Measurements from ENCODE around the gene PARVB.
"Not testable (repeated sequence)": the region's sequence is repeated elsewhere in the genome, so short reads cannot be mapped to it uniquely, and the experiment has no call there.

Gene PARVB

DNA sequence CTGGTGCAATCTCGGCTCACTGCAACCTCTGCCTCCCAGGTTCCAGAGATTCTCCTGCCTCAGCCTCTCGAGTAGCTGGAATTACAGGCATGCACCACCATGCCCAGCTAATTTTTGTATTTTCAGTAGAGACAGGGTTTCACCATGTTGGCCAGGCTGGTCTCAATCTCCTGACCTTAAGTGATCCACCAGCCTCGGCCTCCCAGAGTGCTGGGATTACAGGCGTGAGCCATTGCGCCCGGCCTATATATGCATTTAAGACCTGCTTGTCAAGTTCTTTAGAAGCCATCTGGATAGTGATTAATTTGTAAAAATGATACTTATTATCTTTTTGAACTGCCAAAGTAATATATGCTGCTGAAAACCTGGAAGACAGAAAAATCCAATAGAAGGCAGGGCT, 86.6 kb downstream of the PARVB start:
- DNase-seq (ENCODE audit: low spot score): not testable (repeated sequence)

DNA sequence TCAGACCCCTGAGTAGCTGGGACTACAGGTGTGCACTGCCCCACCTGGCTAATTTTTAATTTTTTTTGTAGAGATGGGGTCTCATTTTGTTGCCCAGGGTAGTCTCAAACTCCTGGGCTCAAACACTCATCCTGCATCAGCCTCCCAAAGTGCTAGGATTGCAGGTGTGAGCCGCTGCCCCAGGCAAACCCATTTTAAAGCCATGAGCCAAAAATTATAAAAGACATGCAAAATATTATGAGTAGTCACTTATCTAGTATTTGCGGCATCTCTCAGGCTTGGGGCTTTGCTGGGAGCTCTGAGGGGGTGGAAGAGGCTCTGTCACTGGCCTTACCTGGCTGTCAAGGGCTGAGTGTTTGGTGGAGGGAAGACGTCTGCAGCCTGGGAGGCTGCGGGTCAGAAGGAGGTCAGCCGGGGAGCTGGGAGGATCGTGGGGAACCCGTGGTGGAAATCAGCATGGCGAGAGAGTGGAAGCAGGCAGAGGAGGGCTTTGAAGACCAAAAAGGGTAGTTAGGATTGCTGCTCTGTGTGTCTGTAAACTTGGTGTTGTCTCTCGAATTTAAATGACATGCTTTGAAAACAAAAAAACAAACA, 87.6 kb downstream of the PARVB start:
- DNase-seq (ENCODE audit: low spot score): no peak

DNA sequence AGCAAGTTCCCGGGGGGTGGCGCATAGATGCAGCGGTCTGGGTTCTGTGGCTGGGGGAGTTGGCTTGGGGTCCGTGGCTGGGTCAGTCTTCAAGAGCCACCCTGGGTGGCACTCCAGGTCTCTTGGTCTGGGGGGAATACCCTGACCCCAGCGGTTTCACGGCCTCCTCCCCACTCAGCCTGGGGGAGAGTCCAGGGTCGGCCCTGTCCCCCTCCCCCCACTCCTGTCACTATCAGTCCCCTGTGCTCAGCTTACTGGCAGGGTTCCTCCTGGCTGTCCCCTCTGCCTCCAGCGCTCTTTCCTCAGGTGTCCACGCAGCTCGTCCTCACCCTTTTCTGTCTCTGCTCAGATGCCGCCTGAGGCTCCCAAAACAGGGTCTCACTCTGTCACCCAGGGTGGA, 88.1 kb downstream of the PARVB start:
- no peak for DNase-seq (ENCODE audit: low spot score)

DNA sequence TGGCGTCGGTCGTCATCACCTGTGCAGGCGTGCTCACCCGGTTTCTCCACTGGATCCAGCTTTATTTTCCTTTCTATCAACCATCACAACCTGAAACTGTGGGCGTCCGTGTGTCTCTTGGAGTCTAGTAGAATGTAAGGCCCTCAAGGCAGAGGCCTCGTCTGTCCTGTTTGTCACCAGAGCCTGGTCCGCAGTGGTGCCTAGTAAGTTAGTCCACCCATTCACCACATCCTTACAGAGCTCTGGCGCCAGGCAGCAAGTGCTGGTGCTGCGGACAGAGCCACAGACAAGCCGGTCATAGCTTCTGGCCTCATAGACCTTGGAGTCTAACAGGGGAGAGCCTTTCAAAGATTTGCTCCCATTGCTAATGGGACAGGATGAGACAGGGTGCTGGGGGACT, 92.2 kb downstream of the PARVB start:
- no peak for DNase-seq (ENCODE audit: low spot score)

DNA sequence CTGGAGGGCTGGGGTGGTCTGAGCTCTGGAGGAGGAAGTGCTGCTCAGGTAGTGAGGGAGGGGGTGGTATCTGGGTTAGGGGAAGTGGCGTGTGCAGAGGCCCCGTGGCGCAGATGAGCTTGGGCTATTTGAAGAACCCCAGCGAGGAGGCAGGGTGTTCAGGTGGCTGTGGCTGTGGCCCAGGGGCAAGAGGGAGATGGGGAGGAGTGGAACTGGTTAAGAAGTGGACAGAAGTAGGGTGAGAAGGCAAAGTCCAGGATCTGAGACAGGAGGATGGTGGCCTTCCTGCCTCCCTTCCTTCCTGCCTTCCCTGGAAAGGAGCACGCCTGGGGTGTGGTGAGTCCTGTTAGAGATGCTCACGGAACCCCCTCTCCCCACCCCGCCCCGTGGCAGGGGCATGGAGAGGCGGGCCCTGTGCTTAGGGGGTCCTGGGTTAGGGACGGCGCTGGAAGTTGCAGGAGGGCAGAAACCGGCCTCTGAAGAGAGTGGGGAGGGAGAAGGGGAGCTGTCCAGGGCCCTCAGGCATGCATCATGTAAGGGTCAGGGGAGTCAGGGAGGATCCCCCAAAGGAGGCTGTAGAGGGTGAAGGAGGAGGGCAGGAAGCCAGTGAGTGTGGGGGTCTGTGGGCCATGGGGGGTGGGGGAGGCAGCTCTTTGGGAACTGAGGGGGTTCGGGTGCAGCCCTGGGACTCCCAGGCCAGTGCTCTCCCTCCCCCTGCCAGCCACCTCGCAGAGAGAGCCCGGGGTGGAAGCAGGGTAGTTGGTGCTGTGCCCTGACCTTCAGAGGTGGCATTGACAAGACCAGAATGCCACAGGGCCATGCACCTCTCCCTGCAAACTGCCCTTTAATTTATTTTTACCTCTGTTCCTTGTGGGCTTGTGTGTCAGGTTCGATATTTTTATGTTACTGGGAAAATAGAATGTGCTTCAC, 92.9 kb downstream of the PARVB start:
- no peak for DNase-seq (ENCODE audit: low spot score)

DNA sequence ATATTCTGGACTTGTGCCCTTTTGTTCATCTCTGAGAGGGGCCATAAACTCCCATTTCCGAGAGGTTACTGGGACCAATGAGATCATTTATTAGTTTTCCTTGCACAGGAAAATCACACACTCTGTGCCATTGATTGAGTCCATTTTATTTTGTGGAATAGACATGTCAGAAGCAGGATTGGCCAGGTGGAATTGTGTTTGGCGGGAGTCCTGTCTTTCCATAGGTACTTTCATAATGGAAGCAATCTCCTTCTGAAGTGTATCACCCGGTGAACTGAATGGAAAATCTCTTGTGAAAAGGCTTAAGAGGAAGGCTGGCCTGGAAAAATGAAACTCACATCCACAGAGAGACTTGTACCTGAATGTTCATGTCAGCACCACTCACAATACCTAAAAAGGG, 93.6 kb downstream of the PARVB start:
- DNase-seq (ENCODE audit: low spot score): no peak

DNA sequence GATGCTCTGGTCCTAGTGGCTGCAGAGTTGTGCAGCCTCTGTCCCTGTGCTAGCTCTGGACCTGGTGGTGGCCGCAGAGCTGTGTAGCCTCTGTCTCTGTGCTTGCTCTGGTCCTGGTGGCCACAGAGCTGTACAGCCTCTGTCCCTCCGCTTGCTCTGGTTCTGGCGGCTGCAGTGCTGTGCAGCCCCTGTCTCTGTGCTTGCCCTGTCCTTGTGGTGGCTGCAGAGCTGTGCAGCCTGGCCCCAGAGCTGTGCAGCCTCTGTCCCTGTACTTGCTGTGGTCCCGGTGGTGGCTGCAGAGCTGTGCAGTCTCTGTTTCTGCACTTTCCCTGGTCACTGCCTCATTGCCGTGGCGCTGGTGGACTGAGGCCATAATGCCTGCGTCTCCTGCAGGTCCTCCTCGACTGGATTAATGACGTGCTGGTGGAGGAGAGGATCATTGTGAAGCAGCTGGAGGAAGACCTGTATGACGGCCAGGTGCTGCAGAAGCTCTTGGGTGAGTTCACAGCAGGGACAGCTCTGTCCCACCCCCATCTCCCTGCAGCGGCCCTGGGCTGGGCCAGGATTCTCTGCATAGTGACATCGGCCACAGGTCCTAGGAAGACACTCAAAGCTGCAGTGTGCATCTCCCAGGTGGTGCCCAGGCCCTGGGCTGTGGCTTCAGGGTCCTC, 94.7 kb downstream of the PARVB start:
- DNase-seq (ENCODE audit: low spot score): no peak

DNA sequence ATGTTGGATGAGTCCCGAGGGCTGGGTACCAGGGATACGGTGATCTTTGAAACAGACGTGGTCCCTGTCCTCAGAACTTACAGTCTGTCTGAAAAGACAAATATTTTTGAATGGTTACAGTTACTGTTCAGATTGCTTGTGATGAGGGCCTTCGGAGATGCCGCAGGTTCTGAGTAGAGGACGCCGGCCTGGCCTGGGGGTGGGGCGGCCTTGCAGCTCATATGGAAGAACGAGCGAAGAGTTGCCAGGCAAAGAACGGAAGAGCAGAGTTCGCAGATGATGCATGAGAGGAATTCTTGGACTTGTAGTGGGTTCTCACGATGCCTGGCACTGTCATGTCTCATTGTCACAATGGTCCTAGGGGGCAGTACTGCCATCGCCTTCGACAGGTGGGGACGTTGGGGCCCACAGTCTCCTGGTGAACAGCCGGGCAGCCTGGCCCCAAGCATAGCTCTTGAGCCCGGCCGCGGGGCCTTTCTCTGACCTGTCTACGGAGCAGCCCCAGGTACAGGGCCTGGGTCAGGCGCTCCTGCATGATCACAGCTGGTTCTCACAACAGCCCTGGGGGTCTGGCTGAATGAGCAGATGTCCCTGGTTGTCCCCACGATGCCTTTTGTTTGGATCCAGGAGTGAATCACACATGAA, 95.7 kb downstream of the PARVB start:
- no peak for DNase-seq (ENCODE audit: low spot score)

DNA sequence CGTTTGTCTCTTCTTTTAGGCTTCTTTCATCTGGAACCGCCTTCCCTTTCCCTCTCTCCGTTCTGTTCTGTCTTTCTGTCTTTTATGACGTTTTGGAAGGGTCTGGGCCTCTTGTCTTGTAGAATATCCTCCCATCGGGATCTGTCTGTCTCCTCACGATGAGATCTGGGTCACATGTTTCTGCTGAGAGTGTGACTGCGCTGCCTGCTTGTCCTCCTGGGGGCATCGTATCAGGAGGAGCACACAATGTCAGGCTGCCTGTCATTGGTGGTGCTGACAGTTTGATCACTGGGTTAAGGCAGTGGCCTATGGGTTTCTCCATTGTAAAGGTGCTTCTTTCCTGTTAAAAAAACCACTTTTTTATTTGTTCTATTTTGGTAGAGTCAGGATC, 96.2 kb downstream of the PARVB start:
- no peak for DNase-seq (ENCODE audit: low spot score)

DNA sequence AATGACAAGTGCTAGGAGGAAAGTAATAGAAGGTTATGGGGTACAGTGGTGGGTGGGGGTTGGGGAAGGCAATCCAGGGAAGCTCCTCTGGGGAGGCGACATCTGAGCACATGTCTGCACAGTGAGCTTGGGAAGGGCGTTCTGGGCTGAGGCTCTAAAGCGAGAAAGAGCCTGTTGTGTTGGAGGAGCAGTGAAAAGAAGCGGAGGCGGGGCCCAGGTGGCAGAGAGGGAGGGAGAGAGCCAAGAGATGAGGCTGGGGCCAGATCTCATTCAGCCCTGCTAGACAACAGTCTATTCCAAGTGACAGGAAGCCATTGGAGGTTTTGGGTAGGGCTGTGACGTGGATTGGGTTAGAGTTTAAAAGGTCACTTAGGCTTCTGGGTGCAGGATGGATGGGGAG, 101.3 kb downstream of the PARVB start:
- no peak for DNase-seq (ENCODE audit: low spot score)

DNA sequence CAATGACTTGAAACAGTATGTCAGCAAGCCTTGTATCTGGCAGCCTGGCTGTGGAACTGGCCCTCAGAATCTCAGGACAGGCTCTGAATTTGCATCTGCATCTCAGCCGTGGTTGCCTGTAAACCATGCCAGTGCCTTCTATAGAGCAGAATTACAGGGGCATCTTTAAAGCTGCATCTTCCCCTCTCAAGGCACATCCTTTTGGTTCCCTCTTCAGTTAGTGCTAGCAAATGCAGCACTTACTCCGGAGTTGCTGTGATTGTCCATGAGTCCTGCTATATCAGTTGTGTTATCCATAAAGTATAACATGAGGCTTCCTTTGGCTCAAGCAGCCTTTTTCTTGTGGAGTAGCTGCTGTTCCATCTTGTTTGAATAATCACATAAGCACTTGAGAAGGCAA, 102.7 kb downstream of the PARVB start:
- DNase-seq (ENCODE audit: low spot score): no peak

DNA sequence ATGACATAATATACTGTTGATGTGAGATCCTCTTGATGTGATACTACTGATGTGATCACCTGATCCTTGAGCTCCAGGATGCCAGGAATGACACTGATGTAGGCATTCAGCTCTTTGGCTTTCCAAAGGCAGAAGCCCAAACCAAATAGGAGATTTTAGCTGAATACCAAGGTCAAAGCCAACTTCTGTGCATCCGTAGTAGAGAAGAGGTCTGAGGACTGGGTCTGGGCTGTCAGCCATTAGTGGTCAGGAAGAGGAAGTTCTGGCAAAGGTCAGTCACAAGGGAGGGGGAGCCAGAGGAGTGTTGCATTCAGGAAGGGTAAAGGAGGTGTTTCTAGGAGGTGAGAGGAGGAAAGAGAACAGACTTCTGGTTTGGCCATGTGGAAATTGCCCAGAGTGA, 103.3 kb downstream of the PARVB start:
- no peak for DNase-seq (ENCODE audit: low spot score)

DNA sequence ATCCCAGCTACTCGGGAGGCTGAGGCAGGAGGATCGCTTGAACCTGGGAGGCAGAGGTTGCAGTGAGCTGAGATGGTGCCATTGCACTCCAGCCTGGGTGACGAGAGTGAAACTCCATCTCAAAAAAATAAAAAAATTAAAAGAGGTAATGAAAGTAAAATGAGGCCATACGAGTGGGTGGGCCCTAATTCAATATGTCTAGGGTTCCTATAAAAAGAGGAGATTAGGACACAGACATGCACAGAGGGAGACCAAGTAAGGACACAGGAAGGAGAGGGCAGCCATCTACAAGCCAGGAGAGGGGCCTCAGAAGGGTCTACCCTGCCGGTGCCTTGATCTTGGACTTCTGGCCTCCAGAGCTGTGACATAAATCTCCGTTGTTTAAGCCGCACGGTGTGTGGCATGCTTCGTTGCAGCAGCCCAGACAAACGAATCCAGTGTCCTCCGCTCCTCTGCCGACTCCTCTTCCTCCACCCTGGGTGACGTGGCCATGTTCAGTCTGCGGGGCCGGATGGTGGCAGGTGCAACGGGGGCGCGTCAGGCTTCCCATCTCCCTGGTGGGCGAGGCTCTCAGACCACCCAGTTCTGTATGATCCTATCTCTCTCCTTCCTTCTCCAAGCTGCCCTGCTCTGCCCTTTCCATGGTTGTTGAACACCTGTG, 105.0 kb downstream of the PARVB start:
- DNase-seq (ENCODE audit: low spot score): no peak

DNA sequence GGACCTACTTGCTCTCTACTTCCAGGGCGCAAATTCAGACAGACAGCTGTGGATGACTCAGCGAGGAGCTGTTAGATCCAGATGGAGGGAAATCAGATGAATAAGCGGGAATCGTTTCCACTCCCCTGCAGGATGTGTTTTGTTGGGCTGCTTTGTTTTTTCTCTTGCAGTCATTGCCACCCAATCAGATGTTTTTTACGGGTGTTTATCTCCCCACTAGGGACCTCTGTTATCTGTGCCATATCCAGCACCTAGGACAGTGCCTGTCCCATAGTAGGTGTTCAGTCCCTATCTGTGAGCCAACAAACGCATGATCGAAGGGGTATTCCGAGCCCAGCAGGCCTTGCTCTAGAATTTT, 105.5 kb downstream of the PARVB start:
- no peak for DNase-seq (ENCODE audit: low spot score)

DNA sequence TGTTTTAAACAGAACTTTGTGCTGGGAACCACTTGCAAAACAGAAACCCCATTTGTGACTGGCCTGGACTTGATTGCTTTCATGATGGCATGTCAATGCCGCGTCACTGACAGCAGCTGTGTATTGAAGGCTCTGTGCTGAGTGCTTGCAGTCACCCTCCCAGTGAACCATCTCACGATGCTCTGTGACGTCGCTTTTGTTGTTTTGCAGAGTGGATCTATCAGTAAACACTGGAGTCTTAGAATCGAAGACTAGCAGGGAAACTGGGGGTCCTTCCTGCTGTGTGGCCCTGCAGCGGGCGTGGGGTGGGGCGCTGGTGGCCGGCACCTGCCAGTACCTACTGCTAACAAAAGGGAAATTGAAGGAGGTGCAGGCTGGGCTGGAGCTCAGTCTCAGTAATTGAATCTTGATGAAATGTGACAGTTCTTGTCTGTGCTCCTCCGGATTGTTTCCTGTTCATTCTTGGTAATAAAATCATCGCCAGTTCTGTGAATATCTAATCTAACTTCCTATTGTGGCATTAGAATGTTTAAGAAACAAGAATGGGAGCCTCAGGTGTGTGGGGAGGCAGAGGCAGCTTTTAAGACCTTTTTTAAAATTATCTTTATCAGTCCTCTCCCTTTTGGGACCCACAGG, 106.1 kb downstream of the PARVB start:
- DNase-seq (ENCODE audit: low spot score): no peak

DNA sequence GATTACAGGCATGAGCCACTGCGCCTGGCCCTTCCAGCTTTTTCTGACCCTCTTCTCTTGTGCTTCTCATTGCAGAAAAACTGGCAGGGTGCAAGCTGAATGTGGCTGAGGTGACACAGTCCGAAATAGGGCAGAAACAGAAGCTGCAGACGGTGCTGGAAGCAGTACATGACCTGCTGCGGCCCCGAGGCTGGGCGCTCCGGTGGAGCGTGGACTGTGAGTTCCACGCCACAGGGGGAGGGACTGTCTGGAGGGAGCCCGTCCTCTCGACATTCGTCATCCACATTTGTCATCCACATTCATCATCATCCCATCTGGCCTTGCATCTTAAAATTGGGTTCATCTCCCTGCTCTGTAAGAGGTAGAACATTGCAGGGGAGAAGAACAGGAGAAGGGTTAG, 107.3 kb downstream of the PARVB start:
- no peak for DNase-seq (ENCODE audit: low spot score)

DNA sequence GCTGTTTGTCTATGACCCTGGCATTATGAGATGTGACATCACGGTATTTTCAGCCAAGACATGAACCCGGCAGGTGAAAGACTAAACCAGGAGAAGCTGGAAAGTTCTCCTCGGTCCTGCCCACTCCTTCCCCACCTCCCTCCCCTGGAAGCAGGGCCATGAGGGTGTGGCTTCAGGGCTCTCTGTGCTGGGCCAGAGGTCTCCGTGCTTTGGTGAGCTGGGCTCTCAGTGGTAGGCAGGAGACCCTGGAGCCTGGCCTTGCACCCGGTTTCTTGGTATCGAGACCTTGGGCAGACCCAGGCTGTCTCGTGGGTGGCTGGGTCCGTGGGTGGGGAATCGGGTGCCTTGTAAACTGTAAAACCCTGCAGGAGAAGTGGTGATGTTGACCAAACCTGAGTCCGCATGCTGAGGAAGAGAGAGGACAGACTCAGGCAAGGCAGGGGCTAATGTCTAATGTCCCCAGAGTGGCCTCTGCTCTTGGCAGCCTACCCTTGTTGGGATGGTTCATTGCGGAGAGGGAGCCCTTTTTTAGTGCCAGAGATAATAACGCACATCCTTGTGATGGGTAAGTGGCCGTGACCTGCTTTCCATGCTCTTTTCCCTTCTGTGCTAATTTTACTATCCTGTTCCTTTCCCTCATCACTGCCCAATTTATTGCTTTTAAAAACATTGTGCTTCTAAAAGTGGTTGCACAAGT, 108.0 kb downstream of the PARVB start:
- DNase-seq (ENCODE audit: low spot score): no peak

DNA sequence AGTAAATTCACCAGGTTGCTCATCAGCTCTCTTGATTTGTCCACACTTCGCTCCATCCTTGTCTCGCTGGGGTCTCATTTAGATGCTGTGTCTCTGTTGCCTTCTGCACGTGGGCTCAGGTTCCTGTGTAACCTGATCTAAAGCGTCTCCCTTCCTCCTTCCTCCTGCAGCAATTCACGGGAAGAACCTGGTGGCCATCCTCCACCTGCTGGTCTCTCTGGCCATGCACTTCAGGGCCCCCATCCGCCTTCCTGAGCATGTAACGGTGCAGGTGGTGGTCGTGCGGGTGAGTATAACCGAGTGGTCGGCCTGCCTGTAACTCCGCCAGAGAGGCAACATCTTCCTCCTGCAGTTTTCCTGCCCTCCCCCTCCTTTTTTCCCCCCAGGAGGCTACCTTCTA, 108.6 kb downstream of the PARVB start:
- DNase-seq (ENCODE audit: low spot score): no peak

DNA sequence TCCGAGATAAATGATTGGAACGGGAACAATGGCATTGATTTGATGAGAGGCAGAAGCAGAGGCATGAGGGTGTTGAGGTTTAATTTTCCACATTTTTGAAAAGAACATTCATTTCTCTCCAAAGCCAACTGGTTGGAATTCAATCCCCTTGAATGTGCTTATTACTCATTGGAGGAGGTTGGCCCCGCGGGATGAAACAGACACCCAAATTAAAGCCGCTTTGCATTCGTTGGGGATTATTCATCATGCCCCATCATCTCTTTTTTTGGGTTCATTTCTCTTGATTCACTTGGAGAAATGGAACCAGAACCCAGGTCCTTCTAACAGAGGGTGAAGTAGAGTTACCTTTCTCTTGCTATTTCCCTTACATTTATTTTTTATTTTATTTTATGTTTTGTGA, 109.1 kb downstream of the PARVB start:
- no peak for DNase-seq (ENCODE audit: low spot score)

DNA sequence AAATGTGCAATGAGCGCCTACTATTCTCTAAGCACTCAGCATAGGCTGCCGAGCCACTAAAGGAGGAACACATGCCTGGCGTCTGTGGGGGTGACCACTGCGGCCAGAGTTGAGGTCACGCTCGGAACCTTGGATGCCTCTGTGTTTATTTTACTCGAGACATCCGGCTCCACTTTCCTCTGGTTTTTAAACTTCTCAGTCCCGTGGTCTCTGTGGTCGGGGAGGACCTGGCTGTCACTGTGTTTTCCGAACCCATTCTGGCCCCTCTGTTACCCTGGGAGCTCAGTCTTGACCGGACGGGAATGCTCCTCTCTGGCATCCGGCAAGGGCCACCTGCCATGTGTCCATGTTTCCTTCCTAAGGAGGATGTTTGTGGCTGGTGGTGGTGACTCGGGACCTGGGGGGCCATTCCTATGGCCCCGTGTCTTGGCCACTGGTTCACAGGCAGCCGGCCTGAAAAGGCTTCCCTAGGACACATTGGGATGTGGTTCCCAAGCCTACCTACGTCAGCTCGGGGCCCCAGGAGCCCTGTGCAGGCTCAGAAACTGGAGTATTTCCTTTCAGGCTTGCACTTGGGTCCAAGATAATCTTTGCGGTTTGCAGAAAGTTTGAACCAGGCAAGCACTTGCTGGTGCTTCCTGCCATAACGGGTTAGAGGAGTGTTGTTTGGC, 109.9 kb downstream of the PARVB start:
- no peak for DNase-seq (ENCODE audit: low spot score)

DNA sequence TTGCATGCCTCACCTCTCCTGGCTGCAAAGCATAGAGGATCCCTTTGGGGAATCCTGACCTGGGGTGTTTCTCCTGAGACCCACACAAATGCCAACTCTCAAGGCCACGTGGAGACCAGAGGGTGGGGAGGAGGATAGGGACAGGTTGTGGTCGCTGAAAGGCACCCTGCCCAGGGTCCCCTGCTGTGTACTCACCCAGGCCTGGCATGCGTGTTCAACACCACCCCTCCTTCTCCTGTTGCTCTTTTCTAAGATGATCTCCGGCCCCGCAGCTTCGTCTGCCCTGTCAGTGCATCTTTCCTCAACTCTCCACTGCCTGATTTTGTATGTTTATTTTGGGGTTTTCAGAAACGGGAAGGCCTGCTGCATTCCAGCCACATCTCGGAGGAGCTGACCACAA, 112.0 kb downstream of the PARVB start:
- DNase-seq (ENCODE audit: low spot score): no peak

All from activated CD4-positive, alpha-beta T cell treated with anti-CD3 and anti-CD28 coated beads, Interleukin-2, Interleukin-4, amounts not matched to agents 100 ng/mL and 50 ng/mL, durations not matched to agents 16 hours and 8 hours (primary cell).